GM21723 (cell line): ENCODE results near the gene SWT1.
"Not testable (repeated sequence)": the region's sequence is repeated elsewhere in the genome, so short reads cannot be mapped to it uniquely, and the experiment has no call there.

Experiments used
- ATAC-seq: cut with Tn5 transposase; IDR thresholded peaks from one replicate; pipeline ENCODE4 v1.9.1; 2021; ENCODE audit warnings: mild to moderate bottlenecking, moderate library complexity; ENCODE audit not compliant: unreplicated experiment

The SWT1 gene

DNA sequence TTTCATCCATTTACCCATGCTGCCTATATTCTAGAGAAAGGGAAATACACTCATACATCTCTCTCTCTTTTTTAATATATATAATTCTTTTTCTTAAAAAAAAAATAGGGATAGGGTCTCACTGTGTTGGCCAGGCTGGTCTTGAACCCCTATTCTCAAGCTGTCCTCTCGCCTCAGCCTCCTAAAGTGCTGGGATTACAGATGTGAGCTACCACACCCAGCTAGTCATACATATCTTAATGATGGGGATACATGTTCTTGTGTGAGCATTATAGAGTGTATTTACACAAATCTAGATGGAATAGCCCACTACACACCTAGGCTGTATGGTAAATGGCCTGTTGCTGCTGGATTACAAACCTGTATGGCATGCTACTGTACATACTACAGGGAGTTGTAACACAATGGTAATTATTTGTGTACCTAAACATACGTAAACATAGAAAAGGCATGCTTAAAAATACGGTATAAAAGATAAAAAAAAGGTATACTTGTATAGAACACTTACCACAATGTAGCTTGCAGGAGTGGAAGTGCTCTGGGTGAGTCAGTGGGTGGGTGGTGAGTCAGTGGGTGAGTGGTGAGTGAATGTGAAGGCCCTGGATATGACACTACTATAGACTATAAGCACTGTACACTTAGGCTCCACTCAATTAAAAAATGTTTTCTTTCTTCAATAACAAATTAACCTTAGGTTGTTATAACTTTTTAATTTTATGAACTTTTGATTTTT, 87.2 kb downstream of the SWT1 start:
- no peak for ATAC-seq

GRCh38 chr1:185245466-185245865, 88.5 kb downstream of the SWT1 start:
- ATAC-seq, result no peak

DNA sequence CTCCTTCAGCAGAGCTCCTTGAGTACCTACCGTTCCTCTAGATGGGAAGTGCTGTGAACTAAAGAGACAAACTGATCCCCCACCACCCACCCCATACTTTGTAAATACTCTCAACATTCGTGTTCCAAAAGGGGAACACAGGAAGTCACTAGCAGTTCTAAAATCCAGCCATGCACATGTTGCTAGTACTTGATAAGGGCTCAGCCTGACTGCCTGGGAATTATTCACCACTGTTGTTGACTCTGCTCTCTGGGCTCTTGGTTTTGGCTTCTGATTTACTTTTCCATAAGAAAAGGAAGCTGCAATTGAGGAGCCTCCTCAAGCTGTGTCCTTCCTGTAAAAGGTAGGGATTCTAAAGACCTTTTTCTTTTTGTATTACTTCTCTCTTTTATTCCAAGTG, 92.6 kb downstream of the SWT1 start:
- no peak for ATAC-seq

- ATAC-seq, result no peak
Observed at GRCh38 chr1:185250063-185250462, 93.1 kb downstream of the SWT1 start.

DNA sequence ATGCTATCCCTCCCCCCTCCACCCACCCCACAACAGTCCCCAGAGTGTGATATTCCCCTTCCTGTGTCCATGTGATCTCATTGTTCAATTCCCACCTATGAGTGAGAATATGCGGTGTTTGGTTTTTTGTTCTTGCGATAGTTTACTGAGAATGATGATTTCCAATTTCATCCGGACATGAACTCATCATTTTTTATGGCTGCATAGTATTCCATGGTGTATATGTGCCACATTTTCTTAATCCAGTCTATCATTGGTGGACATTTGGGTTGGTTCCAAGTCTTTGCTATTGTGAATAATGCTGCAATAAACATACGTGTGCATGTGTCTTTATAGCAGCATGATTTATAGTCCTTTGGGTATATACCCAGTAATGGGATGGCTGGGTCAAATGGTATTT, 95.0 kb downstream of the SWT1 start:
- not testable (repeated sequence) for ATAC-seq

DNA sequence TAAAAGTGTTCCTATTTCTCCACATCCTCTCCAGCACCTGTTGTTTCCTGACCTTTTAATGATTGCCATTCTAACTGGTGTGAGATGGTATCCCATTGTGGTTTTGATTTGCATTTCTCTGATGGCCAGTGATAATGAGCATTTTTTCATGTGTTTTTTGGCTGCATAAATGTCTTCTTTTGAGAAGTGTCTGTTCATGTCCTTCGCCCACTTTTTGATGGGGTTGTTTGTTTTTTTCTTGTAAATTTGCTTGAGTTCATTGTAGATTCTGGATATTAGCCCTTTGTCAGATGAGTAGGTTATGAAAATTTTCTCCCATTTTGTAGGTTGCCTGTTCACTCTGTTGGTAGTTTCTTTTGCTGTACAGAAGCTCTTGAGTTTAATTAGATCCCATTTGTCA, 95.4 kb downstream of the SWT1 start:
- ATAC-seq, result not testable (repeated sequence)

GRCh38 chr1:185255595-185255994, 98.6 kb downstream of the SWT1 start:
- not testable (repeated sequence) for ATAC-seq

GRCh38 chr1:185257116-185257949, 100.4 kb downstream of the SWT1 start:
- not testable (repeated sequence) for ATAC-seq

- ATAC-seq, result no peak
Observed at GRCh38 chr1:185257950-185258208, 100.9 kb downstream of the SWT1 start.

- no peak for ATAC-seq
Observed at GRCh38 chr1:185258676-185259075, 101.7 kb downstream of the SWT1 start.

DNA sequence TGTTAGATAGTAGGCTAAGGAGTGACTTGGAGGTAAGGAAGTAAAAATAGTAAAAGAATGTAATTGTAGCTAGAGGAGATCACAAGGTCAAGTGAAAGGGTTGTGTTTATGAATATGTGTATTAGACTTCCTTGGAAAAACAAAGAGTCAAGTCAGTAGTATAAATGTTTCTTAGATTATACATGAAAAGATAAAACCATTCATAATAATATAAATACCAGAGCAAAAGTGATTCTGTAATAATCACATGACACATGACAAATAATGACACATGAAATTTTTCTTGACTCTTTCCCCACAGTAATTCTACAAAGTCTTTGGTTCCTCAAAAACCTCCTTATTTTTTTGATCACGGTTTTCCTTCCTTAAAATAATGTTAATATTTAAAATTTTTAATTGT, 103.6 kb downstream of the SWT1 start:
- ATAC-seq, result no peak

DNA sequence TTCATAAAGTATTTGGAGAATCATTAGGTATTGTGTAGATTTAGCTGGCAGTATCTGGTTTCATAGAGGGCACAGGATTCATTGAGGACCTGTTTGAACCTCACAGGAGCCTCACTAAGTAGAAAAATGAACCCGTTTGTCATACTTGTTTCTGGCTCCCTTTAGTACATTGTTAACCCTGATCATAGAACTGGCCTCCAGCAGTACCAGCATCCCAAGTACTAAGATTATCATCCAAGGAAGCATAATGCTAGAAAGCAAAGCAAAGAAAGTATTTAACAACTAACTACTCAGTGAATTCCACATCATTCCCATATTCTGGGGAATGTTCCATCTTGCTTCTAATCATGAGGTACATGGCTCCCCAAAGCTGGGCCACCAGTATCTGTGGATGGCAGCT, 105.2 kb downstream of the SWT1 start:
- ATAC-seq, result no peak

- no peak for ATAC-seq
Observed at GRCh38 chr1:185263292-185263691, 106.3 kb downstream of the SWT1 start.

- ATAC-seq, result no peak
Observed at GRCh38 chr1:185263780-185264179, 106.8 kb downstream of the SWT1 start.

DNA sequence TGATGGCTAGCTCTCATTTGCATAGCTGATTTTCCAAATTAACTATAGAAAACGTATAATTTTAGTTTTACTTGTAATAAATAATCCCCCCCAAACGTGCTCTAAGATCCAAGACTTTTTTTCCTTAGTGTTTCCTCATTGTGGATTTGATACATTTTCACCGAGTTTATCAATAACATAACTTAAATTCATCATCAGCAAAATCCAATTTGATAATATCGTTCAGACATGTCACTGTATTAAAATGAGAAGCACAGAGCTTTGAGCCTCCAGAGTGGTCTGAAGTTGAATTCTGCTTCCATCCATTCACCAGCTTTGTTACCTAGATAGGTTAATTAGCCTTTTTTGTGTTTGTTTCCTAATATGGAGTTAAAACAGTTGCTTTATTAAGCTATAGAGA, 108.3 kb downstream of the SWT1 start:
- no peak for ATAC-seq

DNA sequence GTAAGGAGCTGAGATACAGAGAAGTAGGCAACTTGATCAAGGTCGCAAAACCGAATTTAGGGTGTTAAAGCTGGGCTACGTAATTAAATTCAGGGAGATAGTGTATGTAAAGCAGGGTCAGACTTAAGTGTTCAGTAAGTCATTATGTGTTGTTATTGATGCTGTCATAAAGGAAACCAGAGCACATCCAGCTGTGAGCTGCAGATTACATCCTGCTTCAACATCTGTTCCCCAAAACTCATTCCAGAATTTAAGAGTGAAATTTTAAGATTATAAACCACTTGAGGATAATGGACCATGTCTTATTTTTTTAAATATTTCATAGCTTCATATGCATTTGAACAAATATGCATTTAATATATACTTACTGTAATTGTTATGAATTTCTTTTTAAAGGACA, 110.3 kb downstream of the SWT1 start:
- ATAC-seq, result no peak

GRCh38 chr1:185267701-185268100, 110.7 kb downstream of the SWT1 start:
- ATAC-seq, result no peak

DNA sequence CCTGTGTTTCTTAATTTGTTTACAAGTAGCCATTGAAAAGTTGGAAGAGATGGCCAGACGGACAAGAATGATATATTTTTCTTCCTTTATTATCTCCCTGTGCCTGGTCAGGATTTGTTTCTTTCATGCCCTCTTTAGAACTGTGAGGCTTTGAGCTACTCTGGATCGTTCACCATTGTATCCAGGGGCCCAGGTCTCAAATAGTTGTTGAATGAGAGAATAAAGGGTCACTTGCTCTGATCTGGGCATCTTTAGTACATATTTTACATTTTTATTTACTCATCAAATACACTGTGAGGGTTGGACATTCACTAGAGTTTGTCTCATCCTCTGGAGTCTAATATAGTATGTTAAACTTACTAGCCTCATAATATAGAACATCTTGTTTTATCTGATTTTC, 111.4 kb downstream of the SWT1 start:
- ATAC-seq, result no peak

DNA sequence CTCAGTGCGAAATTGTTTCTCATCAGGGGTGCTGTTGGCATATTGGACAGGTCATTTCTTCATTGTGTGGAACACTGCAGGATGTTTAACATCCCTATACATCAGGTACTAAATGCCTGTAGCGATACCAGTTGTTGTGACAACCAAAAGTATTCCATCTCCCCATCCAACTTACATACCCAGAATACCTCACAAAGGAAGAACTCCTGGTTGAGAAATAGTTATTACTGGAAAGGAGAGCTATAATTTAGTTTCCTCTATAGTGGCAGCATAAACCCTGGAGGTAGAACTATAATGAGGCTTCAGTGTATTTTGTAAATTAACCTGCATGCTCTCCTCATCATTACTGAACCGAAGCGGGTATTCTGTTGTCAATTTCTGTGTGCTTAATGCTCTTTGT, 115.0 kb downstream of the SWT1 start:
- no peak for ATAC-seq

DNA sequence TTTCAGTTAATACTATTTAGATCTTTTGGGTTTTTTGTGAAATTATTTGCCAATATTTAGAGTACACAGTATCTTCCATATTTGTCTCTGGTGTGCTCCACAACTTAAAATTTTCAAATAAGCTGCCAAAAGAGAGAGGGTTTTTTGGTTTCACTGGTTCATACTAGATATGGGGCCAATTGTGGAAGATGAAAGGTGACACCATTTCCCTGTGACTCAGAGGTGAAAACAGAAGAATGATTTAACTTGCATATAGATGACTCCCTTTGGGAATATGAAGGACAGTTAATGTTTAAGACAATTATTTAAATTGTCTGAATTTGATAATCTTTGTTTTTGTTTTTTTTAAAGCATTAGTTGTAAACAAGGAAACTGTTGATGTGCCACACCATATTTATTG, 122.6 kb downstream of the SWT1 start:
- ATAC-seq, result no peak

DNA sequence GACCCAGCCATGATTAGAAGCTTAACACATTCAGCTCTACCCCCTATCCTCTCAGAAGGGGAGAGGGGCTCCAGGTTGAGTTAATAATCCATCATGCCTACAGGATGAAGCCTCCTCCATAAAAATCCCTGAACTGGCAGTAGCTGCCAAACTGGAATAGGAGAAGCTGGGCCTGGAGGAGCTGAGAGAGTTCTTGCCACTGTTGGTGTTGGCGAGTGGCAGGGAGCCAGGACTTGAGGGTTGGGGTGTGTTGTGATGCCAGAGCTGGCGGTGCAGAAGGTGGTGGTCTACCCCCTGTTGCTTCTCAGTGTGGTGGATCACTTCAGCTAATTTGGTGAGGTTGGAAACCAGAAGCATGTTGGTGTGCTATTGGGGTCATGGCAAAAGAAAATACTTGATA, 123.6 kb downstream of the SWT1 start:
- ATAC-seq, result no peak

- peak; percentile 74 for ATAC-seq
Observed at GRCh38 chr1:185281245-185281644, 124.3 kb downstream of the SWT1 start.

DNA sequence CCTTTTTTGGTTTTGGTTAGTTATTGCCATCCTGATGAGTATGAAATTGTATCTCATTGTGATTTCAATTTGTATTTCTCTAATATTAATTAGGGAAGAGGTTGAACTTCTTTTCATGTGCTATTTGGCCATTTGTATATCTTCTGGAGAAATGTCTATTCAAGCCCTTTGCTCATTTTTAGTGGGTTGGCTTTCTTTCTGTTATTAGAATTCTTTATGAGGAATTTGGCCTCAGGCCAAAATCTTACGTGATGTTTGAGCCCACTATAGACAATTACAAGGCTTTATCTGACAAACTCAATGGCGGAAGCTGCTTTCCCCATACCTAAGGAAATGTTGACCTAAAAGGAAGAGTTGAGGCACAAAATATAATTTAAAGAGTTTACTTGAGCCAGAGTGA, 127.1 kb downstream of the SWT1 start:
- no peak for ATAC-seq
